B cell (primary cell): ENCODE results near the gene NBDY. TPM values are rescaled to one million over a fixed set of nuclear protein-coding genes. Genes with fewer than 3 reads are reported as not detected.

Experiments
- ATAC-seq: fragments of 200-7000 bp; cut with Tn5 transposase; one replicate; pipeline ENCODE4 v1.10.0; 2021; ENCODE audit warnings: low read depth, mild to moderate bottlenecking, moderate number of reproducible peaks, moderate library complexity
- CTCF ChIA-PET: fragments of 350-600 bp; sonication (Branson Sonifier 250); formaldehyde crosslinking; loops from one replicate; lab custom pipeline; 2021; ENCODE audit warnings: antibody characterized with exemption, inconsistent platforms; lab: Charles Lee
- POLR2A ChIA-PET: fragments of 350-600 bp; sonication (Branson Sonifier 250); formaldehyde crosslinking; loops from one replicate; lab custom pipeline; 2021; ENCODE audit warnings: antibody characterized with exemption; lab: Charles Lee
- DNase-seq: peaks from one replicate; pipeline ENCODE4 v3.0.0; 2013
- H2AFZ ChIP-seq: 2 replicates; pipeline ENCODE4 v1.6.1; 2012; ENCODE audit warnings: mild to moderate bottlenecking, low read depth, low read length; ENCODE audit not compliant: insufficient read depth, poor library complexity, severe bottlenecking
- H3K27ac ChIP-seq, 2 donors: 1 replicate in 1 of 2; 2 replicates in 1 of 2; pipeline ENCODE4 v1.5.1; 2012 to 2013; ENCODE audit warnings: low read length in 2 of 2, mild to moderate bottlenecking in 2 of 2, moderate library complexity in 1 of 2
- H3K27me3 ChIP-seq, 4 experiments: fragments of 200-600 bp in 1 of 4; sonication (generic) in 1 of 4; replicated peaks in 1 of 4; 1 replicate in 2 of 4; 2 replicates in 2 of 4; pipeline versions ENCODE4 v1.6.1 to v1.7.0; 2013 to 2016; ENCODE audit warnings: low read length in 3 of 4, mild to moderate bottlenecking in 2 of 4, mixed read lengths in 1 of 4, moderate library complexity in 1 of 4; ENCODE audit not compliant: insufficient read depth in 4 of 4, control insufficient read depth in 3 of 4; ENCODE audit errors: control extremely low read depth in 1 of 4
- H3K36me3 ChIP-seq, 2 experiments: replicated peaks in 1 of 2; 1 replicate in 1 of 2; 2 replicates in 1 of 2; pipeline versions ENCODE4 v1.6.1 to v1.7.1; 2013; ENCODE audit warnings: low read length in 1 of 2; ENCODE audit not compliant: insufficient read depth in 2 of 2, control insufficient read depth in 1 of 2; ENCODE audit errors: control extremely low read depth in 1 of 2, extremely low read depth in 1 of 2
- H3K4me1 ChIP-seq, 2 donors: fragments of 200-600 bp in 1 of 2; sonication (generic) in 1 of 2; 1 replicate in 1 of 2; 2 replicates in 1 of 2; pipeline versions ENCODE4 v1.5.1 to v1.6.1; 2013 to 2017; ENCODE audit warnings: low read length in 2 of 2; ENCODE audit not compliant: control insufficient read depth in 2 of 2, insufficient read depth in 2 of 2
- H3K4me2 ChIP-seq: replicated peaks from 2 replicates; pipeline ENCODE3; 2012; ENCODE audit warnings: mild to moderate bottlenecking, low read depth, low read length; ENCODE audit not compliant: poor library complexity, severe bottlenecking
- H3K4me3 ChIP-seq, 5 experiments: fragments of 200-600 bp in 1 of 5; sonication (generic) in 1 of 5; 1 replicate in 3 of 5; 2 replicates in 2 of 5; pipeline versions ENCODE4 v1.5.1 to v1.7.0; 2011 to 2016; ENCODE audit warnings: low read length in 4 of 5, mild to moderate bottlenecking in 4 of 5, low read depth in 2 of 5, control low read depth in 1 of 5, moderate library complexity in 1 of 5; ENCODE audit not compliant: insufficient read depth in 1 of 5; ENCODE audit errors: control extremely low read depth in 1 of 5, extremely low read depth in 1 of 5
- H3K79me2 ChIP-seq: fragments of 200-600 bp; sonication (generic); one replicate; pipeline ENCODE4 v1.6.0; 2016; ENCODE audit warnings: low read length; ENCODE audit not compliant: control insufficient read depth, insufficient read depth
- H3K9ac ChIP-seq: fragments of 200-600 bp; sonication (generic); 2 replicates; pipeline ENCODE4 v1.6.1; 2017; ENCODE audit warnings: mild to moderate bottlenecking, low read length, moderate library complexity
- H3K9me3 ChIP-seq, 3 donors: one replicate each; pipeline versions ENCODE4 v1.6.1 to v1.7.1; 2013; ENCODE audit warnings: low read length in 2 of 3; ENCODE audit not compliant: control insufficient read depth in 2 of 3, insufficient read depth in 1 of 3; ENCODE audit errors: control extremely low read depth in 1 of 3
- H4K20me1 ChIP-seq: 2 replicates; pipeline ENCODE4 v1.6.0; 2012; ENCODE audit warnings: mild to moderate bottlenecking, low read length; ENCODE audit not compliant: insufficient read depth, control insufficient read depth, poor library complexity, severe bottlenecking
- H3K27ac Mint-ChIP-seq: one replicate; pipeline ENCODE4 v1.8.0; 2021; ENCODE audit warnings: mixed read lengths
- H3K27me3 Mint-ChIP-seq: one replicate; pipeline ENCODE4 v1.8.0; 2021; ENCODE audit warnings: mixed read lengths
- H3K4me1 Mint-ChIP-seq: one replicate; pipeline ENCODE4 v1.8.0; 2021; ENCODE audit warnings: mixed read lengths
- H3K4me3 Mint-ChIP-seq: one replicate; pipeline ENCODE4 v1.8.0; 2021; ENCODE audit warnings: mixed read lengths
- H3K9me3 Mint-ChIP-seq: one replicate; pipeline ENCODE4 v1.8.0; 2022; ENCODE audit warnings: mixed read lengths; ENCODE audit not compliant: insufficient read depth
- CTCF ChIP-seq: fragments of 200-600 bp; IDR thresholded peaks from one replicate; pipeline ENCODE4 v1.8.0; 2022; ENCODE audit warnings: antibody characterized with exemption, mild to moderate bottlenecking
- EZH2 ChIP-seq: IDR thresholded peaks from 2 replicates; pipeline ENCODE4 v1.6.1; 2012; ENCODE audit warnings: borderline replicate concordance, low read depth, mild to moderate bottlenecking, moderate library complexity, low read length; ENCODE audit not compliant: insufficient read depth, poor library complexity, severe bottlenecking
- WGBS: methylation state at CpG from one replicate; pipeline ENCODE4 v1.1.5; 2013; ENCODE audit warnings: missing lambda C conversion rate; ENCODE audit not compliant: insufficient coverage; 5-methylcytosine and 5-hydroxymethylcytosine counted together
- intact Hi-C: fragments of 100-400 bp; cut with micrococcal nuclease; formaldehyde crosslinking; loops from one replicate; pipeline ENCODE4 v1.10.0; 2022
- polyA plus RNA-seq: library from polyadenylated mRNA; depleted of rRNA; stranded (reverse); fragments of >200 nt; gene quantifications from 2 replicates; pipeline ENCODE4 v1.2.3, GENCODE V29; 2012
- total RNA-seq, 2 donors: library from RNA; stranded (reverse); fragments of 120-200 nt in 1 of 2; gene quantifications; 1 replicate in 1 of 2; 2 replicates in 1 of 2; pipeline versions ENCODE4 v1.2.3 to v1.2.4, GENCODE V29; 2013 to 2022

NBDY gene
- total and polyA plus RNA-seq, 2 donors (not counting 1 experiment from before 2014, with no cell fraction given) = 26.7 to 36.5 TPM

- no peak for TF ChIP-seq EZH2
- TF ChIP-seq CTCF = no peak
- intact Hi-C loops = no loop called here
- DNase-seq (no peak), ATAC-seq (no peak)
- Histone ChIP-seq H3K27me3 (no peaks in the 10 kb centered on the region), H2AFZ (peak overlapping the region; percentile 80), H3K36me3 (peaks cover 0 to 4% of the 10 kb centered on the region in 2 experiments), H3K79me2 (peaks cover 12% of the 10 kb centered on the region), H3K4me1 (peaks cover 0 to 13% of the 10 kb centered on the region in 2 donors), H4K20me1 (peaks cover under 1% of the 10 kb centered on the region), H3K4me2 (peak overlapping the region; percentile 70), H3K9ac (no peak overlapping the region), H3K27ac (no peak overlapping the region), H3K9me3 (no peaks in the 10 kb centered on the region), H3K4me3 (peak overlapping the region in 1 of 5 experiments; percentile 66)
- Mint-ChIP-seq H3K9me3 (no peaks in the 10 kb centered on the region), H3K4me3 (no peak overlapping the region), H3K27me3 (no peaks in the 10 kb centered on the region), H3K27ac (peak overlapping the region; percentile 46), H3K4me1 (peaks cover 15% of the 10 kb centered on the region)
- 60% methylated on average over 1 of the region's 2 CpGs for WGBS
- ChIA-PET POLR2A (interaction anchor here (0.7 kb wide), 1 partner anchor 715 kb away, joined by 3 read pairs; no protein-coding TSS in a partner anchor), CTCF (no interaction called here)
Observed at GRCh38 chrX:56782352-56782751, 53.3 kb downstream of the NBDY start.

GRCh38 chrX:56782791-56783449, 53.9 kb downstream of the NBDY start:
- POLR2A ChIA-PET = interaction anchor here (0.7 kb wide), 1 partner anchor 716 kb away, joined by 3 read pairs; no protein-coding TSS in a partner anchor
- Histone ChIP-seq H3K4me2 (peak overlapping the region; percentile 70), H3K36me3 (peaks cover 0 to 4% of the 10 kb centered on the region in 2 experiments), H3K27ac (peak overlapping the region in 1 of 2 donors; percentile 61), H3K4me3 (peak overlapping the region in 3 of 5 experiments; percentile 57 to 66 (median 59)), H3K79me2 (peaks cover 12% of the 10 kb centered on the region), H3K9me3 (no peaks in the 10 kb centered on the region), H2AFZ (peak overlapping the region; percentile 80), H4K20me1 (peaks cover 4% of the 10 kb centered on the region), H3K9ac (peak overlapping the region; percentile 58), H3K4me1 (peaks cover 0 to 13% of the 10 kb centered on the region in 2 donors), H3K27me3 (no peaks in the 10 kb centered on the region)
- CTCF ChIA-PET = no interaction called here
- Mint-ChIP-seq H3K4me1 (peaks cover 15% of the 10 kb centered on the region), H3K9me3 (no peaks in the 10 kb centered on the region), H3K27me3 (no peaks in the 10 kb centered on the region), H3K27ac (no peak overlapping the region), H3K4me3 (no peak overlapping the region)
- WGBS = 94% methylated on average over 7 of the region's 17 CpGs
- intact Hi-C loops = no loop called here
- TF ChIP-seq EZH2 (no peak), CTCF (no peak)
- DNase-seq (no peak), ATAC-seq (no peak)
